HL-60 (cell line): ENCODE data around the gene OR2A25.

Source experiments
- CTCF ChIP-seq: IDR thresholded peaks from one replicate; pipeline ENCODE4 v1.5.1; 2011; ENCODE audit warnings: low read length, control low read depth, inconsistent platforms; ENCODE audit not compliant: insufficient read depth
- POLR2AphosphoS5 ChIP-seq: IDR thresholded peaks from 2 replicates; pipeline ENCODE4 v1.6.1; 2012; ENCODE audit warnings: low read depth
- REST ChIP-seq: IDR thresholded peaks from 2 replicates; pipeline ENCODE4 v1.6.1; 2012; ENCODE audit warnings: low read depth; ENCODE audit not compliant: insufficient replicate concordance

- TF ChIP-seq CTCF = no peak
- no peak for TF ChIP-seq REST
- no peak for TF ChIP-seq POLR2AphosphoS5
Measured at GRCh38 chr7:144069953-144070352, 342 bp downstream of the OR2A25 start.
